Thoracic aorta (tissue), 2 donors: ENCODE data around the gene VCAM1. TPM values are rescaled to one million over a fixed set of nuclear protein-coding genes. Genes with fewer than 3 reads are reported as not detected.

Experiments used
- ATAC-seq: fragments of 150-250 bp; one replicate; pipeline ENCODE4 v1.8.0; 2017; ENCODE audit warnings: low read depth; ENCODE audit not compliant: insufficient number of reproducible peaks, low FRiP score
- DNase-seq: peaks from one replicate; pipeline ENCODE4 v3.0.0-alpha.2; 2020; ENCODE audit warnings: low spot score
- H3K27ac ChIP-seq, 2 donors: fragments of 200-600 bp; sonication (generic); 1 replicate in 1 of 2; 2 replicates in 1 of 2; pipeline ENCODE4 v1.5.1; 2016; ENCODE audit warnings: mild to moderate bottlenecking in 2 of 2, moderate library complexity in 2 of 2
- H3K27me3 ChIP-seq: fragments of 200-600 bp; sonication (generic); replicated peaks from 2 replicates; pipeline ENCODE4 v1.6.0; 2016; ENCODE audit warnings: mild to moderate bottlenecking; ENCODE audit not compliant: insufficient read depth
- H3K36me3 ChIP-seq: fragments of 200-600 bp; sonication (generic); one replicate; pipeline ENCODE4 v1.5.1; 2016
- H3K4me1 ChIP-seq, 2 donors: fragments of 200-600 bp; sonication (generic); 1 replicate in 1 of 2; 2 replicates in 1 of 2; pipeline versions ENCODE4 v1.5.1 to v1.6.0; 2016; ENCODE audit warnings: low read depth in 2 of 2, mild to moderate bottlenecking in 1 of 2; ENCODE audit not compliant: control insufficient read depth in 1 of 2
- H3K4me3 ChIP-seq: fragments of 200-600 bp; sonication (generic); 2 replicates; pipeline ENCODE4 v1.5.1; 2016; ENCODE audit warnings: mild to moderate bottlenecking
- H3K9me3 ChIP-seq: fragments of 200-600 bp; sonication (generic); 2 replicates; pipeline ENCODE4 v1.5.1; 2016
- CTCF ChIP-seq: fragments of 200-600 bp; sonication (generic); IDR thresholded peaks from one replicate; pipeline ENCODE4 v1.5.1; 2019; ENCODE audit warnings: antibody characterized with exemption
- total RNA-seq, 2 donors: library from RNA; depleted of rRNA; stranded (reverse); fragments of >200 nt; gene quantifications; one replicate each; pipeline versions ENCODE4 v1.1.0 to v1.2.3, GENCODE V29; 2016

VCAM1 gene
- total RNA-seq, 2 donors from 2014 or later, result 42.4 to 77.6 TPM

GRCh38 chr1:100736746-100737145 lies 17.2 kb downstream of the VCAM1 start:
- H3K36me3 ChIP-seq, result no peaks in the 10 kb centered on the region
- no peak for DNase-seq
- no peaks in the 10 kb centered on the region for H3K9me3 ChIP-seq
- TF ChIP-seq CTCF, result no peak
- H3K4me3 ChIP-seq, result no peak overlapping the region
- no peak overlapping the region for H3K27ac ChIP-seq
- peaks cover 19 to 32% of the 10 kb centered on the region in 2 donors for H3K4me1 ChIP-seq
- no peaks in the 10 kb centered on the region for H3K27me3 ChIP-seq
- no peak for ATAC-seq

GRCh38 chr1:100746542-100746932 lies 27.0 kb downstream of the VCAM1 start:
- no peak for TF ChIP-seq CTCF
- H3K9me3 ChIP-seq, result no peaks in the 10 kb centered on the region

GRCh38 chr1:100747771-100748170 lies 28.2 kb downstream of the VCAM1 start:
- no peaks in the 10 kb centered on the region for H3K9me3 ChIP-seq
- H3K36me3 ChIP-seq, result no peaks in the 10 kb centered on the region
- DNase-seq (no peak), ATAC-seq (no peak)
- no peak overlapping the region for H3K4me3 ChIP-seq
- no peaks in the 10 kb centered on the region for H3K27me3 ChIP-seq
- no peak for TF ChIP-seq CTCF
- no peak overlapping the region for H3K27ac ChIP-seq
- no peaks in the 10 kb centered on the region for H3K4me1 ChIP-seq

More at GRCh38 chr1:100746542-100746932, 27.0 kb downstream of the VCAM1 start:
- no peaks in the 10 kb centered on the region for H3K36me3 ChIP-seq
- no peaks in the 10 kb centered on the region for H3K4me1 ChIP-seq
- no peak for ATAC-seq
- no peak overlapping the region for H3K27ac ChIP-seq
- no peaks in the 10 kb centered on the region for H3K27me3 ChIP-seq
- H3K4me3 ChIP-seq, result no peak overlapping the region
- no peak for DNase-seq

- no peak overlapping the region for H3K4me3 ChIP-seq
- ATAC-seq (no peak), DNase-seq (no peak)
- no peaks in the 10 kb centered on the region for H3K27me3 ChIP-seq
- TF ChIP-seq CTCF, result no peak
- no peaks in the 10 kb centered on the region for H3K36me3 ChIP-seq
- H3K4me1 ChIP-seq, result no peaks in the 10 kb centered on the region
- H3K27ac ChIP-seq, result no peak overlapping the region
- no peaks in the 10 kb centered on the region for H3K9me3 ChIP-seq
Measured at GRCh38 chr1:100750005-100750885, 30.7 kb downstream of the VCAM1 start.

DNA sequence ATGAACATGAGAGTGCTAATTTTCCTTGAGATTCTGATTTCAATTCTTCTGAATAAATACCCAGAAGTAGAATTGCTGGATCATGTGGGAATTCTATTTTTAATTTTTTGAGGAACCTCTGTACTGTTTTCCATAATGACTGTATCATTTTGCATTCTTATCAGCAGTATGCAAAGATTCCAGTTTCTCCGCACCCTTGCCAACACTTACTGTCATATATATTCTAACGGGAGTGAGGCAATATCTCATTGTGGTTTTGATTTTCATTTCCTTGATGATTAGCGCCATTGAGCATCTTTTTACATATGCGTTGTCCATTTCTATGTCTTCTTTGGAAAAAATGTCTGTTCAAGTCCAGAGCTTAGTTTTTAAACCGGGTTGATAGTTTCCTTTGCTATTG lies 33.2 kb downstream of the VCAM1 start:
- TF ChIP-seq CTCF, result no peak
- H3K27me3 ChIP-seq, result no peaks in the 10 kb centered on the region
- no peaks in the 10 kb centered on the region for H3K36me3 ChIP-seq
- no peak overlapping the region for H3K4me3 ChIP-seq
- DNase-seq, result no peak
- H3K9me3 ChIP-seq, result no peaks in the 10 kb centered on the region
- no peak for ATAC-seq
- H3K27ac ChIP-seq, result no peak overlapping the region
- no peaks in the 10 kb centered on the region for H3K4me1 ChIP-seq
